Measurements from ENCODE around the gene DNAH2.

DNAH2 gene

DNA sequence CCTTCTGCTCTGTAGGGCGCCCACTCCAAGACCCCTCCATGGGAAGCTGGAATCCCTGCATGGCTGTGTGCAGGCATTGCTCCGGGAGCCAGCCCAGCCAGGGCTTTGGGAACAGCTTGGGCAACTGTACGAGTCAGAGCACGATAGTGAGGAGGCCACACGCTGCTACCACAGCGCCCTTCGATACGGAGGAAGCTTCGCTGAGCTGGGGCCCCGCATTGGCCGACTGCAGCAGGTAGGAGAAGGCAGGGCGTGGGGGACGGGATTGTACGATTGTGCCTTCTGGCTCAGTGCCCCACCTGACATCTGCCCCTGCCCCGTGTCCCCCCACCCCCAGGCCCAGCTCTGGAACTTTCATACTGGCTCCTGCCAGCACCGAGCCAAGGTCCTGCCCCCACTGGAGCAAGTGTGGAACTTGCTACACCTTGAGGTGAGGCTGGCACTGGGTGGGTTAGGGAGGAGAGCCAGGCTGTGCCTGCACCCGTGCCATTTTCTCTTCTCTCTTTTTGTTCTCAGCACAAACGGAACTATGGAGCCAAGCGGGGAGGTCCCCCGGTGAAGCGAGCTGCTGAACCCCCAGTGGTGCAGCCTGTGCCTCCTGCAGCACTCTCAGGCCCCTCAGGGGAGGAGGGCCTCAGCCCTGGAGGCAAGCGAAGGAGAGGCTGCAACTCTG, 128.7 kb downstream of the DNAH2 start:
- H3K4me2 ChIP-seq (ENCODE audit: low read length), result no peak overlapping the region
- no peak for TF ChIP-seq CTCF (IDR thresholded peaks at IDR 0.05; ENCODE audit: low read length)
- no peak for TF ChIP-seq EZH2 (IDR thresholded peaks at IDR 0.05; ENCODE audit: borderline replicate concordance, low read length)
- no peaks in the 10 kb centered on the region for H4K20me1 ChIP-seq (ENCODE audit: insufficient read depth, low read length)
- H3K79me2 ChIP-seq (ENCODE audit: insufficient read depth, low read length), result no peaks in the 10 kb centered on the region
- H3K9me3 ChIP-seq (ENCODE audit: low read length), result no peaks in the 10 kb centered on the region
- no peaks in the 10 kb centered on the region for H3K27me3 ChIP-seq (ENCODE audit: insufficient read depth, low read length)
- H3K9ac ChIP-seq (ENCODE audit: low read length), result no peak overlapping the region
- H2AFZ ChIP-seq (ENCODE audit: low read length), result no peak overlapping the region
- H3F3A ChIP-seq (ENCODE audit: insufficient read depth, low read length), result peaks cover 6% of the 10 kb centered on the region
- peaks cover 36% of the 10 kb centered on the region for H3K4me1 ChIP-seq (ENCODE audit: insufficient read depth, low read length, severe bottlenecking)
- no peak overlapping the region for H3K27ac ChIP-seq (ENCODE audit: low read depth, low read length, poor library complexity, severe bottlenecking)
- H3K9me2 ChIP-seq (ENCODE audit: low read depth, low read length), result no peaks in the 10 kb centered on the region
- H3K4me3 ChIP-seq (ENCODE audit: low read depth, low read length, poor library complexity, severe bottlenecking), result no peak overlapping the region
- H3K36me3 ChIP-seq (ENCODE audit: insufficient read depth, low read length), result peaks cover 51% of the 10 kb centered on the region

DNA sequence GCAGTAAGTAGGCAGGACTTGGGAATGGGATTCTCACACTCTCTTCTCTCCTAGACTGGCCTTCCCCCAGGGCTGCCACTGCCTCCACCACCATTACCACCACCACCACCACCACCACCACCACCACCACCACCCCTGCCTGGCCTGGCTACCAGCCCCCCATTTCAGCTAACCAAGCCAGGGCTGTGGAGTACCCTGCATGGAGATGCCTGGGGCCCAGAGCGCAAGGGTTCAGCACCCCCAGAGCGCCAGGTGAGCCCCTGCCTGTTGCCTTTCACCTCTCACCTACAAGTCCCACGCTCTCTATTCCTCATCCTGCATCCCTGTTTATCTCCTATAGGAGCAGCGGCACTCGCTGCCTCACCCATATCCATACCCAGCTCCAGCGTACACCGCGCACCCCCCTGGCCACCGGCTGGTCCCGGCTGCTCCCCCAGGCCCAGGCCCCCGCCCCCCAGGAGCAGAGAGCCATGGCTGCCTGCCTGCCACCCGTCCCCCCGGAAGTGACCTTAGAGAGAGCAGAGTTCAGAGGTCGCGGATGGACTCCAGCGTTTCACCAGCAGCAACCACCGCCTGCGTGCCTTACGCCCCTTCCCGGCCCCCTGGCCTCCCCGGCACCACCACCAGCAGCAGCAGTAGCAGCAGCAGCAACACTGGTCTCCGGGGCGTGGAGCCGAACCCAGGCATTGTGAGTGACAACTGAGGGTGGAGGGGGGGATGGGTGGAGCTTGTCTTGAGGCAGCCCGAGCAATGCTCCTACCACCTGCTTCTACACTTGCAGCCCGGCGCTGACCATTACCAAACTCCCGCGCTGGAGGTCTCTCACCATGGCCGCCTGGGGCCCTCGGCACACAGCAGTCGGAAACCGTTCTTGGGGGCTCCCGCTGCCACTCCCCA, 129.5 kb downstream of the DNAH2 start:
- no peak overlapping the region for H3K4me2 ChIP-seq (ENCODE audit: low read length)
- no peak overlapping the region for H3K27ac ChIP-seq (ENCODE audit: low read depth, low read length, poor library complexity, severe bottlenecking)
- H2AFZ ChIP-seq (ENCODE audit: low read length), result no peak overlapping the region
- H3K4me1 ChIP-seq (ENCODE audit: insufficient read depth, low read length, severe bottlenecking), result peaks cover 40% of the 10 kb centered on the region
- no peak overlapping the region for H3K4me3 ChIP-seq (ENCODE audit: low read depth, low read length, poor library complexity, severe bottlenecking)
- H3K36me3 ChIP-seq (ENCODE audit: insufficient read depth, low read length), result peaks cover 56% of the 10 kb centered on the region
- H3K27me3 ChIP-seq (ENCODE audit: insufficient read depth, low read length), result no peaks in the 10 kb centered on the region
- H3F3A ChIP-seq (ENCODE audit: insufficient read depth, low read length), result peaks cover 6% of the 10 kb centered on the region
- TF ChIP-seq CTCF (IDR thresholded peaks at IDR 0.05; ENCODE audit: low read length) (no peak), EZH2 (IDR thresholded peaks at IDR 0.05; ENCODE audit: borderline replicate concordance, low read length) (no peak)
- no peaks in the 10 kb centered on the region for H3K9me2 ChIP-seq (ENCODE audit: low read depth, low read length)
- no peaks in the 10 kb centered on the region for H4K20me1 ChIP-seq (ENCODE audit: insufficient read depth, low read length)
- H3K9ac ChIP-seq (ENCODE audit: low read length), result no peak overlapping the region
- no peaks in the 10 kb centered on the region for H3K9me3 ChIP-seq (ENCODE audit: low read length)
- no peaks in the 10 kb centered on the region for H3K79me2 ChIP-seq (ENCODE audit: insufficient read depth, low read length)

- peaks cover 67% of the 10 kb centered on the region for H3K36me3 ChIP-seq (ENCODE audit: insufficient read depth, low read length)
- H3K27ac ChIP-seq (ENCODE audit: low read depth, low read length, poor library complexity, severe bottlenecking), result no peak overlapping the region
- H3K4me3 ChIP-seq (ENCODE audit: low read depth, low read length, poor library complexity, severe bottlenecking), result no peak overlapping the region
These were observed 130.6 kb downstream of the DNAH2 start for GRCh38 chr17:7848131-7848579.

More at GRCh38 chr17:7848131-7848579, 130.6 kb downstream of the DNAH2 start:
- Histone ChIP-seq H3K9me2 (ENCODE audit: low read depth, low read length) (no peaks in the 10 kb centered on the region), H3K79me2 (ENCODE audit: insufficient read depth, low read length) (no peaks in the 10 kb centered on the region), H3K4me2 (ENCODE audit: low read length) (no peak overlapping the region), H3K9ac (ENCODE audit: low read length) (no peak overlapping the region), H3K4me1 (ENCODE audit: insufficient read depth, low read length, severe bottlenecking) (peaks cover 37% of the 10 kb centered on the region), H2AFZ (ENCODE audit: low read length) (no peak overlapping the region), H3K9me3 (ENCODE audit: low read length) (no peaks in the 10 kb centered on the region), H3F3A (ENCODE audit: insufficient read depth, low read length) (peaks cover 6% of the 10 kb centered on the region), H3K27me3 (ENCODE audit: insufficient read depth, low read length) (no peaks in the 10 kb centered on the region), H4K20me1 (ENCODE audit: insufficient read depth, low read length) (no peaks in the 10 kb centered on the region)
- TF ChIP-seq EZH2 (IDR thresholded peaks at IDR 0.05; ENCODE audit: borderline replicate concordance, low read length) (no peak), CTCF (IDR thresholded peaks at IDR 0.05; ENCODE audit: low read length) (no peak)
